Endodermal cell (in vitro differentiated cells): ENCODE measurements around the gene ANO3. TPM values are rescaled to one million over a fixed set of nuclear protein-coding genes. Genes with fewer than 3 reads are reported as not detected.

Source experiments
- DNase-seq: peaks from one replicate; pipeline ENCODE4 v3.0.0-alpha.2; 2017
- H3K27ac ChIP-seq: 2 replicates; pipeline ENCODE4 v1.5.1; 2013; ENCODE audit warnings: mild to moderate bottlenecking, low read depth, low read length, moderate library complexity
- H3K27me3 ChIP-seq: 2 replicates; pipeline ENCODE4 v1.6.1; 2013; ENCODE audit warnings: mild to moderate bottlenecking, low read length, moderate library complexity; ENCODE audit not compliant: insufficient read depth, control insufficient read depth, poor library complexity, severe bottlenecking
- H3K36me3 ChIP-seq: 2 replicates; pipeline ENCODE4 v1.7.0; 2013; ENCODE audit warnings: mild to moderate bottlenecking, low read length, moderate library complexity; ENCODE audit not compliant: control insufficient read depth, insufficient read depth
- H3K4me1 ChIP-seq: one replicate; pipeline ENCODE4 v1.7.0; 2013; ENCODE audit warnings: low read length; ENCODE audit not compliant: control insufficient read depth, insufficient read depth
- H3K4me3 ChIP-seq: 2 replicates; pipeline ENCODE4 v1.5.1; 2013; ENCODE audit warnings: mild to moderate bottlenecking, low read length, moderate library complexity
- H3K9ac ChIP-seq: 2 replicates; pipeline ENCODE4 v1.6.1; 2013; ENCODE audit warnings: mild to moderate bottlenecking, low read length, moderate library complexity; ENCODE audit not compliant: poor library complexity, severe bottlenecking; ENCODE audit errors: extremely low read depth
- H3K9me3 ChIP-seq: 2 replicates; pipeline ENCODE4 v1.6.1; 2013; ENCODE audit warnings: mild to moderate bottlenecking, low read length, moderate library complexity; ENCODE audit not compliant: control insufficient read depth
- H3K27ac Mint-ChIP-seq: 2 replicates; pipeline ENCODE4 v1.8.0; 2020; ENCODE audit warnings: mixed read lengths
- H3K27me3 Mint-ChIP-seq: 2 replicates; pipeline ENCODE4 v1.8.0; 2021; ENCODE audit warnings: mild to moderate bottlenecking, mixed read lengths; ENCODE audit not compliant: insufficient read depth
- H3K36me3 Mint-ChIP-seq: 2 replicates; pipeline ENCODE4 v1.8.0; 2020; ENCODE audit warnings: low read depth, mixed read lengths
- H3K4me1 Mint-ChIP-seq: 2 replicates; pipeline ENCODE4 v1.8.0; 2020; ENCODE audit warnings: mixed read lengths
- H3K4me3 Mint-ChIP-seq: 2 replicates; pipeline ENCODE4 v1.8.0; 2020; ENCODE audit warnings: mild to moderate bottlenecking, moderate library complexity, mixed read lengths
- H3K9me3 Mint-ChIP-seq: 2 replicates; pipeline ENCODE4 v1.8.0; 2020; ENCODE audit warnings: mild to moderate bottlenecking, mixed read lengths
- CTCF ChIP-seq: fragments of 200-600 bp; sonication (generic); conservative IDR thresholded peaks from 2 replicates; pipeline ENCODE4 v1.5.0; 2021; ENCODE audit warnings: antibody characterized with exemption, mild to moderate bottlenecking
- WGBS, 2 experiments: methylation state at CpG; one replicate each; pipeline versions ENCODE4 v1.1.5 to v1.1.7; 2013; ENCODE audit warnings: missing lambda C conversion rate in 2 of 2, mixed read lengths in 1 of 2; ENCODE audit not compliant: insufficient coverage in 1 of 2, insufficient read length in 1 of 2; 5-methylcytosine and 5-hydroxymethylcytosine counted together
- total RNA-seq, 2 donors: library from RNA; stranded (reverse); fragmentation: NEBNext Ultra II Directional in 1 of 2; extraction: Animal tissue kit (Norgen Biotek cat#: 25700) in 1 of 2; gene quantifications; 2 replicates in 1 of 2; 3 replicates in 1 of 2; pipeline ENCODE4 v1.2.1, GENCODE V29; 2021

Gene ANO3
- total RNA-seq, 2 donors from 2014 or later, result not detected

- peak; percentile 66 for DNase-seq
- H3K27me3 Mint-ChIP-seq, result peaks cover 5% of the 10 kb centered on the region
- H3K27ac Mint-ChIP-seq, result no peak overlapping the region
- H3K4me1 ChIP-seq, result no peaks in the 10 kb centered on the region
- no peak overlapping the region for H3K4me3 ChIP-seq
- no peaks in the 10 kb centered on the region for H3K9me3 ChIP-seq
- TF ChIP-seq CTCF, result no peak
- H3K27me3 ChIP-seq, result no peaks in the 10 kb centered on the region
- H3K27ac ChIP-seq, result no peak overlapping the region
- no peaks in the 10 kb centered on the region for H3K9me3 Mint-ChIP-seq
- no peak overlapping the region for H3K4me3 Mint-ChIP-seq
- peaks cover 16% of the 10 kb centered on the region for H3K4me1 Mint-ChIP-seq
- no peaks in the 10 kb centered on the region for H3K36me3 Mint-ChIP-seq
- H3K36me3 ChIP-seq, result no peaks in the 10 kb centered on the region
- 67 to 82% methylated on average over 1 to 2 of the region's 2 CpGs for WGBS, 2 experiments
- H3K9ac ChIP-seq, result no peak overlapping the region
These were observed 12.0 kb upstream of the ANO3 start for GRCh38 chr11:26319906-26320305.

GRCh38 chr11:26321516-26321915 is 10.4 kb upstream of the ANO3 start:
- TF ChIP-seq CTCF, result no peak
- H3K27ac ChIP-seq, result no peak overlapping the region
- H3K27ac Mint-ChIP-seq, result no peak overlapping the region

GRCh38 chr11:26322335-26323067 is 9.4 kb upstream of the ANO3 start:
- Histone ChIP-seq H3K27me3 (no peaks in the 10 kb centered on the region), H3K36me3 (no peaks in the 10 kb centered on the region), H3K27ac (no peak overlapping the region), H3K9ac (no peak overlapping the region), H3K9me3 (no peaks in the 10 kb centered on the region), H3K4me1 (no peaks in the 10 kb centered on the region), H3K4me3 (no peak overlapping the region)
- Mint-ChIP-seq H3K4me1 (peaks cover 16% of the 10 kb centered on the region), H3K4me3 (no peak overlapping the region), H3K9me3 (no peaks in the 10 kb centered on the region), H3K27me3 (peaks cover 5% of the 10 kb centered on the region), H3K27ac (no peak overlapping the region), H3K36me3 (no peaks in the 10 kb centered on the region)
- no peak for DNase-seq
- WGBS, 2 experiments, result no CpG with 5 or more reads among the region's 1 CpG
- no peak for TF ChIP-seq CTCF

More at GRCh38 chr11:26321516-26321915, 10.4 kb upstream of the ANO3 start:
- peaks cover 16% of the 10 kb centered on the region for H3K4me1 Mint-ChIP-seq
- no peak for DNase-seq
- H3K4me3 Mint-ChIP-seq, result no peak overlapping the region
- no peaks in the 10 kb centered on the region for H3K9me3 Mint-ChIP-seq
- no peaks in the 10 kb centered on the region for H3K9me3 ChIP-seq
- H3K36me3 ChIP-seq, result no peaks in the 10 kb centered on the region
- no peaks in the 10 kb centered on the region for H3K27me3 ChIP-seq
- H3K36me3 Mint-ChIP-seq, result no peaks in the 10 kb centered on the region
- H3K4me3 ChIP-seq, result no peak overlapping the region
- H3K27me3 Mint-ChIP-seq, result peaks cover 5% of the 10 kb centered on the region
- no peaks in the 10 kb centered on the region for H3K4me1 ChIP-seq
- H3K9ac ChIP-seq, result no peak overlapping the region
